AG10803 (cell line): ENCODE data around the gene PDCD11.
A peak's percentile ranks its signal among the peaks of the same experiment; 100 is the strongest.

Experiments used
- DNase-seq: peaks from one replicate; pipeline ENCODE4 v3.0.0; 2010; ENCODE audit warnings: low read depth
- H3K4me3 ChIP-seq: 2 replicates; pipeline ENCODE4 v1.5.1; 2011; ENCODE audit warnings: mild to moderate bottlenecking, low read length, control low read depth
- CTCF ChIP-seq: conservative IDR thresholded peaks from 2 replicates; pipeline ENCODE4 v1.5.1; 2011; ENCODE audit warnings: mild to moderate bottlenecking, low read length, control low read depth, inconsistent platforms

The PDCD11 gene

GRCh38 chr10:103466734-103467133, 70.3 kb downstream of the PDCD11 start:
- no peak for TF ChIP-seq CTCF
- no peak overlapping the region for H3K4me3 ChIP-seq
- peak; percentile 28 for DNase-seq

- no peak for TF ChIP-seq CTCF
- no peak overlapping the region for H3K4me3 ChIP-seq
- DNase-seq, result no peak
These were observed 71.0 kb downstream of the PDCD11 start for GRCh38 chr10:103467406-103467805.

- no peak for TF ChIP-seq CTCF
- no peak overlapping the region for H3K4me3 ChIP-seq
- DNase-seq, result no peak
These were observed 72.8 kb downstream of the PDCD11 start for GRCh38 chr10:103469201-103469600.

- no peak for TF ChIP-seq CTCF
- no peak overlapping the region for H3K4me3 ChIP-seq
- DNase-seq, result no peak
These were observed 74.6 kb downstream of the PDCD11 start for GRCh38 chr10:103470761-103471653.

- DNase-seq, result no peak
- no peak overlapping the region for H3K4me3 ChIP-seq
- TF ChIP-seq CTCF, result no peak
These were observed 75.6 kb downstream of the PDCD11 start for GRCh38 chr10:103472005-103472404.

- no peak for TF ChIP-seq CTCF
- DNase-seq, result no peak
These were observed 76.8 kb downstream of the PDCD11 start for GRCh38 chr10:103473261-103473671.

GRCh38 chr10:103474077-103474476, 77.7 kb downstream of the PDCD11 start:
- no peak for DNase-seq
- no peak overlapping the region for H3K4me3 ChIP-seq
- no peak for TF ChIP-seq CTCF

More at GRCh38 chr10:103473261-103473671, 76.8 kb downstream of the PDCD11 start:
- H3K4me3 ChIP-seq, result no peak overlapping the region
